Right lobe of liver (tissue), 4 donors: ENCODE results near the gene AIFM2.

Experiments used
- POLR2A ChIP-seq: fragments of 450-650 bp; IDR thresholded peaks from one replicate; pipeline ENCODE4 v1.6.1; 2017; ENCODE audit warnings: antibody characterized with exemption, mild to moderate bottlenecking
- TF ChIP-seq, protein P1 (sequence below), 4 donors: fragments of 200-600 bp in 3 of 4; fragments of 450-650 bp in 1 of 4; IDR thresholded peaks; one replicate each; pipeline versions ENCODE4 v1.5.1 to v1.8.0; 2016 to 2022; ENCODE audit warnings: antibody characterized with exemption in 4 of 4, mild to moderate bottlenecking in 2 of 4
- donor health status: DM: no; HTN: no; CAD: no.
- donor health status: DM: no; HTN: no; CAD: no.
- donor health status: DM: no; HTN: yes; CAD: no.

- peak; percentile 73 for TF ChIP-seq POLR2A
- TF ChIP-seq, protein P1, sequence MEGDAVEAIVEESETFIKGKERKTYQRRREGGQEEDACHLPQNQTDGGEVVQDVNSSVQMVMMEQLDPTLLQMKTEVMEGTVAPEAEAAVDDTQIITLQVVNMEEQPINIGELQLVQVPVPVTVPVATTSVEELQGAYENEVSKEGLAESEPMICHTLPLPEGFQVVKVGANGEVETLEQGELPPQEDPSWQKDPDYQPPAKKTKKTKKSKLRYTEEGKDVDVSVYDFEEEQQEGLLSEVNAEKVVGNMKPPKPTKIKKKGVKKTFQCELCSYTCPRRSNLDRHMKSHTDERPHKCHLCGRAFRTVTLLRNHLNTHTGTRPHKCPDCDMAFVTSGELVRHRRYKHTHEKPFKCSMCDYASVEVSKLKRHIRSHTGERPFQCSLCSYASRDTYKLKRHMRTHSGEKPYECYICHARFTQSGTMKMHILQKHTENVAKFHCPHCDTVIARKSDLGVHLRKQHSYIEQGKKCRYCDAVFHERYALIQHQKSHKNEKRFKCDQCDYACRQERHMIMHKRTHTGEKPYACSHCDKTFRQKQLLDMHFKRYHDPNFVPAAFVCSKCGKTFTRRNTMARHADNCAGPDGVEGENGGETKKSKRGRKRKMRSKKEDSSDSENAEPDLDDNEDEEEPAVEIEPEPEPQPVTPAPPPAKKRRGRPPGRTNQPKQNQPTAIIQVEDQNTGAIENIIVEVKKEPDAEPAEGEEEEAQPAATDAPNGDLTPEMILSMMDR (IDR thresholded peaks at IDR 0.05), result peak in 1 of 4 donors; percentile 10
Measured at GRCh38 chr10:70132098-70133029, at the start of gene AIFM2.
